Measurements from ENCODE around the gene NVL. TPM values are rescaled to one million over a fixed set of nuclear protein-coding genes. Genes with fewer than 3 reads are reported as not detected.

NVL gene
- total RNA-seq, 4 donors from 2014 or later: 2.6 to 45.2 (median 28.9) TPM

DNA sequence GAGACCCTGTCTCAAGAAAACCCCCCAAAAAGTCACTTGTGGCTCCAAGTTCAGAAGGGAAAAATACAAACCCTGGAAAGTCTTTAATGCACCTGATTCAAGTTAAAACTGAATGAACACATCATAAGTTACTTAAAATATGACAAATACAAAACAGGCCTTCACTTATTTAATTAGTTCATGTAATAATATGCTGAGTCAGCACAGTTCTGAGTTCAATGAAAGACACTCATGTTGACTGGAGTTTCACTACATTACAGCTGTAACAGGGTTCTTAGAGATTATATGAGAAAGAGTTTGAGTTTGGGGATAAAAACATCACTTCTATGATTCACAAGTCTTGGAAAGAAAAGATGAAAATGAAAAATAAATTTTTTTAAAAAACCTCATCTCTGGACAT, 96.0 kb downstream of the NVL start:
- no peaks in the 10 kb centered on the region for H3K36me3 ChIP-seq
- no peak for DNase-seq
- TF ChIP-seq POLR2A (IDR thresholded peaks at IDR 0.05): no peak
- TF ChIP-seq, protein P1, sequence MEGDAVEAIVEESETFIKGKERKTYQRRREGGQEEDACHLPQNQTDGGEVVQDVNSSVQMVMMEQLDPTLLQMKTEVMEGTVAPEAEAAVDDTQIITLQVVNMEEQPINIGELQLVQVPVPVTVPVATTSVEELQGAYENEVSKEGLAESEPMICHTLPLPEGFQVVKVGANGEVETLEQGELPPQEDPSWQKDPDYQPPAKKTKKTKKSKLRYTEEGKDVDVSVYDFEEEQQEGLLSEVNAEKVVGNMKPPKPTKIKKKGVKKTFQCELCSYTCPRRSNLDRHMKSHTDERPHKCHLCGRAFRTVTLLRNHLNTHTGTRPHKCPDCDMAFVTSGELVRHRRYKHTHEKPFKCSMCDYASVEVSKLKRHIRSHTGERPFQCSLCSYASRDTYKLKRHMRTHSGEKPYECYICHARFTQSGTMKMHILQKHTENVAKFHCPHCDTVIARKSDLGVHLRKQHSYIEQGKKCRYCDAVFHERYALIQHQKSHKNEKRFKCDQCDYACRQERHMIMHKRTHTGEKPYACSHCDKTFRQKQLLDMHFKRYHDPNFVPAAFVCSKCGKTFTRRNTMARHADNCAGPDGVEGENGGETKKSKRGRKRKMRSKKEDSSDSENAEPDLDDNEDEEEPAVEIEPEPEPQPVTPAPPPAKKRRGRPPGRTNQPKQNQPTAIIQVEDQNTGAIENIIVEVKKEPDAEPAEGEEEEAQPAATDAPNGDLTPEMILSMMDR (IDR thresholded peaks at IDR 0.05): no peak

GRCh38 chr1:224226849-224227502, 103.0 kb downstream of the NVL start:
- Histone ChIP-seq H3K9me3 (no peaks in the 10 kb centered on the region), H3K36me3 (no peaks in the 10 kb centered on the region), H3K27ac (no peak overlapping the region), H3K27me3 (no peaks in the 10 kb centered on the region), H3K4me1 (no peaks in the 10 kb centered on the region), H3K4me3 (no peak overlapping the region)
- no peak for DNase-seq
- intact Hi-C loops (cut with DNase I; ENCODE audit: low total_unique reads): no loop called here
- TF ChIP-seq, protein P1 (IDR thresholded peaks at IDR 0.05): no peak
- TF ChIP-seq POLR2A (IDR thresholded peaks at IDR 0.05): no peak

More for the DNA sequence above, 96.0 kb downstream of the NVL start:
- H3K27ac ChIP-seq: no peak overlapping the region
- no peaks in the 10 kb centered on the region for H3K27me3 ChIP-seq
- intact Hi-C loops (cut with DNase I; ENCODE audit: low total_unique reads): no loop called here
- no peaks in the 10 kb centered on the region for H3K4me1 ChIP-seq
- H3K9me3 ChIP-seq: no peaks in the 10 kb centered on the region
- H3K4me3 ChIP-seq: no peak overlapping the region

DNA sequence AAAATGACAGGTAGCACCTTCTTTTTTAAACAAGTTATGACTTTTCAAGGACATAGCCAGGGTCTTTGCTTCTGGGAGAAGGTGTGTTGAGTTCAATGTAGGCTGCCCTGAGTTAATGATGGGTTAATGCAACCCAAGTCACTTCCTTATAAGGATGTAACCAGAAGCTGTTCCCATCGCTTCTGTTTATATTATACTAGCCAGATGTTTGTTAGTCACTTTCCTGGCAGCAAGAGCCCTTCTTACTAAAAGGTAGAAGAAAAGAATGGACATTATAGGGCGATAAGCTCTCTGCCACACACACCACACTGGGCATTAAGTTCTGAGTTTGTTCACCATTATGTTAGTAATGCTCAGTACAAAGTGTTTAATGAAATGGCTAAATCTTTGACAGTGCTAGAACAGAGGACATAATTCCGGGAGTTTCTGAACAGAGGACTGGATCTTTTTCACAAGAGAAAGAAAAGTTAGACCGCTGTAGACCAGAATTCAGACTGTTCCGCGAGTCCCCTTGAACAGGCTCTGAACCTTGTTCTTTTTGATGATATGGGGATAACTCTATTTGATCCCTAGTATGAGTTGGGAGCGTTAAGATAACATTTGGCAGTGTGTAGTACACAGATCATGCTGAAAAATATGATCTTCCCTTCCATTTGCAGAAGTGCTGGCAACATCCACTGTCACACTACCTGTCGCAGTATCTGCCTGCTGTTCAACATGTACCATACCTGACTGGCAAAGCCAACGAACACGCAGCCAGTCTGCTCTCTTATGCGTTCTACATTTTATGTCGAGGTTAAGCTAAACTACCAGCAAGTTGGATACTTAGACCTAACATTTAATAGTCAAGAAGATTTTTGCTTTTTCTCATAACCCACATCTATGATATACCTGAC, 105.9 kb downstream of the NVL start:
- intact Hi-C loops (cut with DNase I; ENCODE audit: low total_unique reads): no loop called here
- TF ChIP-seq POLR2A (IDR thresholded peaks at IDR 0.05): no peak
- TF ChIP-seq, protein P1 (IDR thresholded peaks at IDR 0.05): no peak
- Histone ChIP-seq H3K4me3 (no peak overlapping the region), H3K27ac (no peak overlapping the region), H3K27me3 (no peaks in the 10 kb centered on the region), H3K4me1 (no peaks in the 10 kb centered on the region), H3K36me3 (no peaks in the 10 kb centered on the region), H3K9me3 (no peaks in the 10 kb centered on the region)
- no peak for DNase-seq

- Histone ChIP-seq H3K36me3 (no peaks in the 10 kb centered on the region), H3K4me1 (no peaks in the 10 kb centered on the region), H3K27ac (no peak overlapping the region), H3K9me3 (no peaks in the 10 kb centered on the region), H3K27me3 (no peaks in the 10 kb centered on the region), H3K4me3 (no peak overlapping the region)
- intact Hi-C loops (cut with DNase I; ENCODE audit: low total_unique reads): no loop called here
- TF ChIP-seq POLR2A (IDR thresholded peaks at IDR 0.05): no peak
- TF ChIP-seq, protein P1 (IDR thresholded peaks at IDR 0.05): no peak
- DNase-seq: no peak
Observed at GRCh38 chr1:224219612-224220059, 110.3 kb downstream of the NVL start.

All from uterus (tissue), 4 donors.